ENCODE measurements around the gene PRAMEF1.
"Not testable (repeated sequence)": the region's sequence is repeated elsewhere in the genome, so short reads cannot be mapped to it uniquely, and the experiment has no call there.

The PRAMEF1 gene, protein sequence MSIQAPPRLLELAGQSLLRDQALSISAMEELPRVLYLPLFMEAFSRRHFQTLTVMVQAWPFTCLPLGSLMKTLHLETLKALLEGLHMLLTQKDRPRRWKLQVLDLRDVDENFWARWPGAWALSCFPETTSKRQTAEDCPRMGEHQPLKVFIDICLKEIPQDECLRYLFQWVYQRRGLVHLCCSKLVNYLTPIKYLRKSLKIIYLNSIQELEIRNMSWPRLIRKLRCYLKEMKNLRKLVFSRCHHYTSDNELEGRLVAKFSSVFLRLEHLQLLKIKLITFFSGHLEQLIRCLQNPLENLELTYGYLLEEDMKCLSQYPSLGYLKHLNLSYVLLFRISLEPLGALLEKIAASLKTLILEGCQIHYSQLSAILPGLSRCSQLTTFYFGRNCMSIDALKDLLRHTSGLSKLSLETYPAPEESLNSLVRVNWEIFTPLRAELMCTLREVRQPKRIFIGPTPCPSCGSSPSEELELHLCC

GRCh38 chr1:12791097-12791496 is at the start of gene PRAMEF1:
TSS of gene PRAMEF1 (plus strand) at chr1:12791397. CDS start at chr1:12793228, 1,831 bp downstream.
- DNase-seq (ENCODE audit: low spot score) = not testable (repeated sequence)

DNA sequence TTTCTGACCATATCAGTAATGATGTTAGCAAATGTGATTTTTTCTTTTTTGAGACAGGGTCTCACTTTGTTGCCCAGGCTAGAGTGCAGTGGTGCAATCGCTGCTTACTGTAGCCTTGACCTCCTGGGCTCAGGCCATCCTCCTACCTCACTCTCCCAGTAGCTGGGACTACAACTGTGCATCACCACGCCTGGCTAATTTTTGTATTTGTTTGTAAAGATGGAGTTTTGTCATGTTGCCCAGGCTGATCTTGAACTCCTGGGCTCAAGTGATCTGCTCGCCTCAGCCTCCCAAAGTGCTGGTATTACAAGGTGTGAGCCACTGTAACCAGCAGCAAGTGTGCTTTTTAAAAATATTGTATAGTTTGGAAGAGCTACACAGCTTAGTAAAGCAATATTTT is 49.3 kb upstream of the PRAMEF1 start:
- no peak for DNase-seq (ENCODE audit: low spot score)

DNA sequence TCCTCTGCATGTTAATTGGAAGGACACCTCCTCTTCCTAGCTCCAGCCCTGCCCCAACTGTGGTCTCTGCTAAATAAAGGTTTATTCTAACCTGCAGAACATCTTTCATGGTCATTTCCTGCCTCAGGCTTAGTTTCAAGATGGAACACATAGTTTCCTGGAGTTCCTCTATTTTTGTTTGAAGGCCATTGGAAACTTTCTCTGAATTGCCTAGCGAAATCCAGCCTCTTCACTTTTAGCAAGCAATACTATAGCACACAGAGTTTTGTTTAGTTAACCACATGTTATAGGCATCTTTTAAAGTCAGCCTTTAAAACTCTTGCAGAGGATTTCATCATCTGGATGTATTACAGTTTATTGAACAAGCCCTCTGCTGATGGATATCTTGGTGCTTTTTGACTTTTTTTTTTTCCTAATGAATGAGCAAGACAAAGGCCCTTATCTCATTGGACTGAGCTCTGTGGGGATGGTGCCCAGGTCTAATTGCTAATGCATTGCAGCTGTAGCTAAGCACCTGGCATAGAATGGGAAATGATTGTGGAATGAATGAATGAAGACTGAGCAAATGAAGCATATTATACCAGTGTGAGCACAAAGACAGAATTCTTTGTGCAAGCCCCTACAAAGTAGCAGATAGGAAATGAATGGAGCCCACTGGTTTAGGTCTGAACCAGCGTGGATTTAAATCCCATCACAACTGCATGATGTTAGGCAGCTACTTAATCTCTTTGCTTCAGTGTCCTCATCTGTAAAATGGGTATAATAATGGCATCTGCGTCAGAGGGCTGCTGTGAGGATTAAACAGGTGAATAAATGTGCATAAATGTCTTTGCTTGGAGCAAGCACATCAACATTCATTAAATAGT is 45.8 kb upstream of the PRAMEF1 start:
- DNase-seq (ENCODE audit: low spot score) = no peak

- no peak for DNase-seq (ENCODE audit: low spot score)
Measured at GRCh38 chr1:12745992-12746323, 45.2 kb upstream of the PRAMEF1 start, which contains the start of gene CFAP107. TSS of gene CFAP107 (plus strand) at chr1:12746200. CDS start at chr1:12746431, 231 bp downstream.

DNA sequence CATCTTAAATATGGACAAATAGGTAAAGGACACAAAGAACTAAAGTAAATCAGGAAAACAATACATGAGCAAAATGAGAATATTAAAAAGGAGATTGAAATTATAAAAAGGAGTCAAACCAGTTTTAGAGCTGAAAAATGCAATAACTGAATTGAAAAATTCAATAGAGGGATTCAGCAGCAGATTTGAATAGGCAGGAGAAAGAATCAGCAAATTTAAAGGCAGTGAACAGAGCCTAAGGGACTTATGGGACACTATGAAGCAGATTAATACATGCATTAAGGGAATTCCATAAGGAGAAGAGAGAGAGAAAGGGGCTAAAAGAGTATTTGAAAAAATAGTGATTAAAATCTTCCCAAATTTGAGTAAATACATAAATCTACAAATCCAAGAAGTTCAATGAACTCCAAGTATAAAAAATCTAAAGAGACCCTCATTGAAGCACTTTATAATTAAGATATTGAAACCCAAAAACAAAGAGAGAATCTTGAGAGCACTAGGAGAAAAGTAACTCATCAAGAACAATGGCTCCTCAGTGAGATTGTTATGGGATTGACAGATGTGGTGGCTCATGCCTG is 42.3 kb upstream of the PRAMEF1 start:
- no peak for DNase-seq (ENCODE audit: low spot score)

GRCh38 chr1:12754738-12755137 is 36.5 kb upstream of the PRAMEF1 start:
- no peak for DNase-seq (ENCODE audit: low spot score)

GRCh38 chr1:12756273-12756672 is 34.9 kb upstream of the PRAMEF1 start:
- no peak for DNase-seq (ENCODE audit: low spot score)

DNA sequence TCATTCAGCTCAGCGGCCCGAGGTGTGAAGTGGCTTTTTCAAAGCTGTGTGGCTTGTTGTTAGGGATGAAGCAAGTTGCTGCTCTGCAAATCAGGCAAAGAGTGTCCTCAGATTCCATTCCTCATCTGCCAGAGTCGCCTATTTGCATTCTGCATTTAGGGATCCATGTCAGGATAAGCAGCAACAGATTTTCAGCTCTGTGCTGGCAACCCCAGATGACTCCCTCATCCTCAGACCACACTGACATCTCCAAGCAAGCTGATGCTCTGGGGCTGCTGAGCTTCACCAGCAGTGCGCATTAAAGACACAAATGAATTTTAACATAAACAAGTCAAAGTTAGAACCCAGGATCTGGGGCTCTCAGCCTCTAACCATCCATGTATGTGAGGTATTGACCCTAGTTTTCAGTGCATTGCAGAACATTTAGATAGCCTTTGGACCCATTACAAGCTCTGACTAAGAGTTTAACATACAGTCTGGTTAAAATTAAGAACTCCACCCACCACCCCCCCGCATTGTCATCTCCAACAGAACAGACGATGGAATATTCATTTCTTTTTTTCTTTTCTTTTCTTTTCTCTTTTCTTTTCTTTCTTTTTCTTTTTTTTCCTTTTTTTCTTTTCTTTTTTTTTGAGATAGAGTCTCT is 34.3 kb upstream of the PRAMEF1 start:
- DNase-seq (ENCODE audit: low spot score) = no peak

- DNase-seq (ENCODE audit: low spot score) = no peak
Measured at GRCh38 chr1:12757836-12758235, 33.4 kb upstream of the PRAMEF1 start.

DNA sequence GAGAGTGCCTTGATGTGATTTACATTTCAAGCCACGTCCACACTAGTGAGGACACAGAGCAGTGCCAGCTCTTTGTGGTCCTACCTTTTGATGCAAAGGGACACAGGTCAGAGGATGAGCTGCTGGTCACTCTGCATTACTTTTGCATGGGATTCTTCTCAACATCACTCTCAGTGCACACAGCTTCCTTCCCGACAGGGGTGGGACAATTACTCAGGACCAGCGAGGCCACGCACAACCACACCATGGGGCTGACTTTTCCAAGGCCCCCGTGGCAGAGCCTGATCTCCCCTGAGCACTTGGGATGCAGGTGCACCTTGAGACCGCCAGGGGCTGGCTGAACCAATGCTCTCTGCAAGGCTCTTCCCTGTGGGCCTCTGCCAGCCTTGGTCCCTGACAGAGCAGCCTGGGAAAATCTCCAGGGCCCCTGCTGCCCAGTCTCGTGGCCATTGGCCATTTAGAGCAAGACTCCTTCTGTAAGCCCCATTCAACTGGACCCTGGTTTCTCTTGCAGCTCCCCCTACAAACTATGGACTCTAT is 30.9 kb upstream of the PRAMEF1 start:
- DNase-seq (ENCODE audit: low spot score) = no peak

- no peak for DNase-seq (ENCODE audit: low spot score)
Measured at GRCh38 chr1:12761781-12762180, 29.4 kb upstream of the PRAMEF1 start.

- DNase-seq (ENCODE audit: low spot score) = no peak
Measured at GRCh38 chr1:12762766-12763165, 28.4 kb upstream of the PRAMEF1 start.

DNA sequence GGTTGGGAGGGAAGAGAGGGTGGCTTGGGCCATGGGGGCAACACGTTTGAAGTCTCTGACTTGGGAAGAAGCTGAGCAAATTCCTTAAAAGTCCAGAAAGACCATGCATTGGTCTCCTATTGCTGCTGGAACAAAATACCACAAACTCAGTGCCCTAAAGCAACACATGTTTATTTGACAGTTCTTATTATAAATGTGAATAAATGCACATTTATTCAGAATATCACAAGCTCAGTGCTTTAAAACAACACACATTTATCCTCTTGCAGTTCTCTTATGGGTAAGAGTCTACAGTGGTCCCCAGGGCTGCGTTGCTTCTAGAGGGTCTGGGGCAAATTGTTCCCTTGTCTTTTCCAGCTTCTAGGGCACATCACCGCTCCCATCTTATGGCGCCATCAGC is 27.7 kb upstream of the PRAMEF1 start:
- DNase-seq (ENCODE audit: low spot score) = no peak

DNA sequence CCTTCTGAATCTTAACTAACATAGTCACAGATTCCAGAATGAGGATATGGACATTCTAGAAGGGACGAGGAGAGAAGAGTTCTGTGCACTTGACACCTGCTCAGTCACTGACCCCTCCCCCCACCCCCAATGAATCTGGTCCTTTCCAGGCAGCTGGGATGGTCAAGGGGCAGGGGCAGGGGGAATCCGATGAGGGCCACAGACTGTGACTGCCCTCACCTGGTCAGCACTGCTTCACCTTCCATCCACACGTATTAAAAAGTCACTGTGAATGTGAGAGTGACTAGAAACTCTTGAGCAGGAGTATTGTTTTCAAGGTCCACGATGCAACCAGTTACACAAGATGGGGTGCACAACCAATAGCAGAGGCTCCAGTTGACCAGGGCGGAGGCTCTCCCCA is 27.2 kb upstream of the PRAMEF1 start:
- DNase-seq (ENCODE audit: low spot score) = no peak

DNA sequence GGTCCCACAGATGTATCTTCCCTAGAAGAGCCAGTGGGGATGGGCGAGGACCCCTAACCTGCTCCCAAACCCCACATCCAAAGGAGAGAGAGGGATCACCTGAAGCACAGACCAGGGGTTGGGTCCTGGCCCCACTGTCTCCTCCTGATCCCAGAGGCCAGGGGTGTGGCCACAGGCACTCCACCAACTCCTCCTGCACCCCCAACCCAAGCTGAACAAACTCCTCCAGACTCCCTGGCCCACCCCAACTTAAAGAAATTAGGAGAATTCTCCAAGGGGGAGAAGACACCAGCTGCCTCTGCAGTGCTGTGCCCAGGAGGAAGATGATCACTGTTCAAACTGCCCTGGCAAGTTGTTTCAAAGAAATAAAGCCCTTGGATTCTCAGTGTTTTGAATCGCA is 22.2 kb upstream of the PRAMEF1 start:
- no peak for DNase-seq (ENCODE audit: low spot score)

- no peak for DNase-seq (ENCODE audit: low spot score)
Measured at GRCh38 chr1:12769976-12770505, 21.2 kb upstream of the PRAMEF1 start.

GRCh38 chr1:12770620-12771019 is 20.6 kb upstream of the PRAMEF1 start:
- no peak for DNase-seq (ENCODE audit: low spot score)

- DNase-seq (ENCODE audit: low spot score) = no peak
Measured at GRCh38 chr1:12771186-12771585, 20.0 kb upstream of the PRAMEF1 start.

DNA sequence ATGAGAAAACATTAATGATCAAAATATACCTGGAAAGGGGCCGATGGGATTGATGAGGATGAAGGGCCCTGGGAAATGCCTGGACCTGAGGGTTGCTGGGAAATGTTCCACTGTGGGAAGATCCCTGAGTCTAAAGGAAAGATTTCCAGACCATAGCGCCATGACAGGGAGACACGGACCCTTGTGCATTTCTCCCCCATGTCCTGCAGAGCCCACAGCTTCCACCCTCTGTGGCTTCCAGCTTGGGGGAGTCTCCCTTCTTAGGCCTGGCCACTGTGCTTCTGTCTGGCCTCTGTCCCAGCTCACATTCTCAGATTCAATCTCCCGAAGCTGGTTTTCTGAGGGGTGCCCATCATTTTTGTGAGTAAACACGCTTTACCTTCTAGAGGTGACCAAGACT is 18.7 kb upstream of the PRAMEF1 start:
- no peak for DNase-seq (ENCODE audit: low spot score)

DNA sequence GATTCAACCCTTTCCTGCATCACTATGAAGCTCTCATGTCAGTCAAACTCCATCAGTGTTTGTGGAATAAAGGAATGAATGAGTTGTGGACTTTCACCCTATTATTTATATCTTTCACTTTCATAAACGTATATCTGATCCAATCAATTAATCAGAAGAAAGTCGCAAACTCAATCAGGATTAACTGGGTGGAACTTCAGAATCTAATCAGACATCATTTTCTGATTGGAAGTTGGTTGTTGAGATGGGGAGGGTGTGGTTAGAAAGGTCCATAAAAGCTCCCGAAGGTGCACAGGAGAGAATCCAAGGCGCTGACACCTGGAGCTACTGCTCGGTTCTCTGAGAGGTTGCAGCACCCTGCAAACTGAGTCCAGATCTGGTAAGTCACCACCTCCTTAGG is 17.8 kb upstream of the PRAMEF1 start, which contains the start of gene PRAMEF12:
TSS of gene PRAMEF12 (plus strand) at position 301 of the 400 bp plus-strand sequence. CDS start 1,130 bp downstream, outside the sequence.
- no peak for DNase-seq (ENCODE audit: low spot score)

GRCh38 chr1:12774801-12775345 is 16.3 kb upstream of the PRAMEF1 start:
- DNase-seq (ENCODE audit: low spot score) = no peak
